GM12873 (cell line): Measurements from ENCODE around the gene KLF13.

Source experiments
- TF ChIP-seq, protein P1 (sequence below): IDR thresholded peaks from 2 replicates; pipeline ENCODE4 v1.5.1; 2012; ENCODE audit warnings: low read depth, mild to moderate bottlenecking, moderate library complexity, low read length, control low read depth; ENCODE audit not compliant: insufficient read depth; ENCODE audit errors: missing control alignments

The KLF13 gene

DNA sequence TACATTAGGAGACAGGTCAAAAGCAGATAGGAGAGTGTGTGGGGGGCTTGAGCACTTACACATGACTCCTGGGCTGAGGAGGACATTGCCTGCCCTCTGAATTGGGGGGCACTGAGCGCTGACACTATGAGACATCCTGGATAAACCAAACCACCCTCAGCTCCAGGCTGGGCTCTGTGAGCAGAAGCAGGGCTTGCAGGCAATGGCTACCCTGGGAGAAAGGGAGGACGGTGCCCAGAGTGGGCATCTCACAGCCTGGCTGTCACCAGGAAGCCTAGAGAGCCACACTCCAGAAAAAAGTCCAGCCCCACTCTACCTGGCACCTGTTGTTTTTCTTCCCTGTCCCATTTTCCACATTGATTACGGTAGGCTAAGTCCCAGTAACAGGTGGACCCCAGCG lies 8.2 kb upstream of the KLF13 start:
- TF ChIP-seq, protein P1, sequence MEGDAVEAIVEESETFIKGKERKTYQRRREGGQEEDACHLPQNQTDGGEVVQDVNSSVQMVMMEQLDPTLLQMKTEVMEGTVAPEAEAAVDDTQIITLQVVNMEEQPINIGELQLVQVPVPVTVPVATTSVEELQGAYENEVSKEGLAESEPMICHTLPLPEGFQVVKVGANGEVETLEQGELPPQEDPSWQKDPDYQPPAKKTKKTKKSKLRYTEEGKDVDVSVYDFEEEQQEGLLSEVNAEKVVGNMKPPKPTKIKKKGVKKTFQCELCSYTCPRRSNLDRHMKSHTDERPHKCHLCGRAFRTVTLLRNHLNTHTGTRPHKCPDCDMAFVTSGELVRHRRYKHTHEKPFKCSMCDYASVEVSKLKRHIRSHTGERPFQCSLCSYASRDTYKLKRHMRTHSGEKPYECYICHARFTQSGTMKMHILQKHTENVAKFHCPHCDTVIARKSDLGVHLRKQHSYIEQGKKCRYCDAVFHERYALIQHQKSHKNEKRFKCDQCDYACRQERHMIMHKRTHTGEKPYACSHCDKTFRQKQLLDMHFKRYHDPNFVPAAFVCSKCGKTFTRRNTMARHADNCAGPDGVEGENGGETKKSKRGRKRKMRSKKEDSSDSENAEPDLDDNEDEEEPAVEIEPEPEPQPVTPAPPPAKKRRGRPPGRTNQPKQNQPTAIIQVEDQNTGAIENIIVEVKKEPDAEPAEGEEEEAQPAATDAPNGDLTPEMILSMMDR: no peak

DNA sequence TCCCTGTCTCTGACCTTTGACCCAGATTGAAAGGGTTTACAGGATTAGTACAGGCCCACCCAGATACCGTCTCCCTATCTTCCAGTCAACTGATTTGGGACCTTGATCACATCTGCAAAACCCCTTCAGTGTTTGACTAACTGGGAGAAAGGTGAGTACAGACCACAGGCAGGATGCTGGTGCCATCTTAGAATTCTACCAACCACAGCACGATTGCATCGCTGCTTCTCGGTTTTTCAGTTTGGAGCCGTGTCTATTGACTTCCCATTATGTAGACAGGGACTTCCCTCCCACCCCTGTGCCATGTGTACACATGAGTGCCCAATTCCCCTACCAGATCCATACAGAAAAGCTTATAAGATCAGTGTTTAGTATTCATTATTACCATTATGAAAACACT lies 6.6 kb upstream of the KLF13 start:
- TF ChIP-seq, protein P1: no peak

DNA sequence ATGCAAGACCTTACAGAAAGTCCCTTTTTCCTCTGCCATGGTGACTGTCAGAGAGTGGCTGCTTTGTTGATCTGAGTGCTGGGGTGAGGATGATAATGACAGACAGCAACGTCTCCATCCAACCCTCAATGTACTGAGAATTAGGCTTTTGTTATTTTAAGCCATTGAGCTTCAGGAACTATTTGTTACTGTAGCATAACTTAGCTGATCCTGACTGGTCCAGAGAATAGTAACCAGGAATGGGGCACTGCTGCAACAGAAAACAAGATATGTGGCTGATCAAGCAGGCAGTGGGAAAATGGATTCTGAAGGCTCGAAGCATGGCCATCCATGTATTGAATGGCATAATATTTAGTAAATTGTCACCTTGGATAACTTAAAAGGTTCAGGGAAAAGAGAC lies 5.2 kb upstream of the KLF13 start:
- TF ChIP-seq, protein P1: no peak

- TF ChIP-seq, protein P1: no peak
Observed at GRCh38 chr15:31322504-31322903, 4.1 kb upstream of the KLF13 start.

DNA sequence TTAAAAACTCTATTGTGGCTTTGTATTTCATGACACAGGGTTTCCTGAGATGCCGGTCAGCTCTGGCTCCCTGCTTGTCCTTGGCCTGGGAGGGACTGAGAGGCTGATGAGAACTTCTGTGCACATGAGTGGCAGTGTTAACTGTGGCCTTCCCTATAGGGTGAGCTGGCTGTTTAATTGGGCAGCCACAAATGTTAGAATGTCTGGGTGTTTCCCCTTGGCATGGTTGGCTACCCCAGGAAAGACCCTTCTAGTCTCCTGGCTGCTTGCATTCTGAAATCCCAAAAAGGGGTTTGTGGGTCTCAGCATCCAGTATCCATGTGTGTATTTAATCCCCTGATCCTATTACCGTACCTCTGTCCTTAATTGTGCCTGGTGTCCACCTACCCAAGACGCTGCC lies 3.0 kb upstream of the KLF13 start:
- TF ChIP-seq, protein P1: no peak

DNA sequence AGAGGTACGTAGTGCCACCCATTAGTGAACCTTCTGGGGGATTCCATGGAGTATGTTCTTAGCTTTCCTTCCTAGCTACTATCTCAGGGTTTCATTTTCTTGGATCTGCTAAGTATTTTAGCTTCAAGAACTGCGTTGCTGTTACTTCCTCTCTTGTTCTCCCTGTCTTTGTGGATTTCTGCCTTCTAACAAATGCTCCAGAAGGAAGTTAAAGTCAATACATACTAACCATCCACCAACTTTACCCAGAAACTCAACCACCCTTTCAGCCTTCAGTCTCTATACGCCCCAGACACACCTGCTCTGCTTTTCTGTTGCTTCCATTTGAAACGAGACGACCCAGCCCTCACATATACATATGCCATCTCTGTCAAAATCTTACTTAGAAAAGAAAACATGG lies 2.4 kb upstream of the KLF13 start:
- TF ChIP-seq, protein P1: no peak

DNA sequence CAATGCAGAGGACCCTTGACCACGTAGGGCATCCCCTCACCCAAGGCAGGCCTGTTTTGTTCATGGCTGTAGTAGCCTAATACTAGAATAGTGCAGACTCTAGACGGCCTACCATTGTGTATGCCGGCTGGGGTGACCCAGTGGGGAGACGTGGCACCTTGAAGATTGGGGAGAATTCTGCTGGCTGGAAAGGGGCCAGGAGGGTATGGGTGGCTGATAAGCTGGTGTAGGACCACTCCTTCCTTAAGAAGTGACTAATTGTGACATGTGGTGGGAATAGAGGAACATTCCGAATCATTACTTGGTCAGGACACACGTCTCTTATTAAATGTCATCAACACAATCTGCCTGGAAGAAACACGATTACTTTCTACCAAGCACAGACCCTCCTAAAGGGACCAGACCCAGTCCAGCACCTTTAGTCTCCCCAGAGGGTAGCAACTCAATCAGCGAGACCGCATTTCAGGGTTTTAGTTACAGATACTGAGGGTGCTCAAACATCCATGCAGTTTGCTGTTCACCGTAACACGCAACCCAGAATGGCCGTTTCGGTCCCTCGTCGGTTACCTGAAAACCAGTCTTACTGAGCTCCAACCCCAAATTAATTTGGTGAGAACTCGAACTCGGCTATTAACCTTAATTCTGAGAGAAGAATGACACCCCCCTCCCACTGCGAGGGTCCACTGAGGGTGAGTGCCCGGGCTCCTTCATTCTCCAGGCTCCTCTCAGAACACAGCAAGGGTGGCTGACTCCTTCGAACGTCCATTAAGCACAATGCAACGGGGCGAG lies 1.6 kb upstream of the KLF13 start:
- TF ChIP-seq, protein P1: no peak
